HEK293 (cell line): ENCODE data around the gene DYNC1LI1.

Source experiments
- CTCF ChIA-PET: fragments of 350-600 bp; formaldehyde crosslinking; extraction: SDS; loops from one replicate; lab custom pipeline; 2021; ENCODE audit warnings: antibody characterized with exemption; lab: Yijun Ruan, JAX
- POLR2A ChIA-PET: fragments of 300-600 bp; formaldehyde crosslinking; extraction: SDS; loops from one replicate; lab custom pipeline; 2020; ENCODE audit warnings: antibody characterized with exemption, inconsistent platforms; lab: Yijun Ruan, JAX
- H3K27ac ChIP-seq: fragments of 200-500 bp; sonication (Bioruptor generic); 2 replicates; pipeline ENCODE4 v1.5.1; 2014; ENCODE audit warnings: low read depth, low read length, control low read depth, inconsistent platforms; ENCODE audit errors: extremely low read depth
- H3K36me3 ChIP-seq, 2 experiments: fragments of 200-500 bp in 1 of 2; sonication (Bioruptor generic) in 1 of 2; 1 replicate in 1 of 2; 2 replicates in 1 of 2; pipeline ENCODE4 v1.5.1; 2014 to 2017; ENCODE audit warnings: inconsistent platforms in 2 of 2, low read length in 2 of 2; ENCODE audit not compliant: control insufficient read depth in 2 of 2, insufficient read depth in 1 of 2
- H3K4me1 ChIP-seq: fragments of 200-500 bp; sonication (Bioruptor generic); 2 replicates; pipeline ENCODE4 v1.5.1; 2014; ENCODE audit warnings: mild to moderate bottlenecking, low read length, inconsistent platforms; ENCODE audit not compliant: control insufficient read depth, insufficient read depth
- H3K4me3 ChIP-seq: 2 replicates; pipeline ENCODE4 v1.5.1; 2011; ENCODE audit warnings: low read depth, mild to moderate bottlenecking, control low read depth, low read length, moderate library complexity
- H3K9me3 ChIP-seq: fragments of 200-500 bp; sonication (Bioruptor generic); 2 replicates; pipeline ENCODE4 v1.5.1; 2014; ENCODE audit warnings: low read depth, low read length, inconsistent platforms; ENCODE audit not compliant: control insufficient read depth, insufficient read depth
- CTCF ChIP-seq: fragments of 450-650 bp; formaldehyde crosslinking; IDR thresholded peaks from 2 replicates; pipeline ENCODE4 v1.5.1; 2016; ENCODE audit warnings: missing biosample characterization, missing genetic modification characterization
- PATZ1 ChIP-seq: fragments of 450-650 bp; formaldehyde crosslinking; IDR thresholded peaks from 2 replicates; pipeline ENCODE4 v1.5.1; 2016; ENCODE audit warnings: missing biosample characterization, missing genetic modification characterization
- SCRT2 ChIP-seq: fragments of 450-650 bp; formaldehyde crosslinking; IDR thresholded peaks from 2 replicates; pipeline ENCODE4 v1.5.1; 2016; ENCODE audit warnings: missing biosample characterization, missing genetic modification characterization
- TCF7L2 ChIP-seq: IDR thresholded peaks from 2 replicates; pipeline ENCODE4 v1.6.1; 2011; ENCODE audit warnings: low read depth, mild to moderate bottlenecking, inconsistent platforms, low read length, moderate library complexity, borderline replicate concordance
- ZBTB44 ChIP-seq: fragments of 450-650 bp; IDR thresholded peaks from 2 replicates; pipeline ENCODE4 v1.5.1; 2018; ENCODE audit warnings: missing biosample characterization, mild to moderate bottlenecking, missing genetic modification characterization
- ZBTB6 ChIP-seq: fragments of 450-650 bp; formaldehyde crosslinking; IDR thresholded peaks from 2 replicates; pipeline ENCODE4 v1.5.1; 2017; ENCODE audit warnings: missing biosample characterization, missing genetic modification characterization
- ZNF19 ChIP-seq: fragments of 450-650 bp; formaldehyde crosslinking; IDR thresholded peaks from 2 replicates; pipeline ENCODE4; 2016; ENCODE audit warnings: missing biosample characterization, missing genetic modification characterization, low read depth
- ZNF211 ChIP-seq: fragments of 450-650 bp; formaldehyde crosslinking; IDR thresholded peaks from 2 replicates; pipeline ENCODE4 v1.5.1; 2016; ENCODE audit warnings: low read depth, missing biosample characterization, missing genetic modification characterization
- ZNF518A ChIP-seq: fragments of 450-650 bp; formaldehyde crosslinking; conservative IDR thresholded peaks from 2 replicates; pipeline ENCODE4 v1.5.1; 2016; ENCODE audit warnings: low read depth, missing biosample characterization, missing genetic modification characterization
- ZNF596 ChIP-seq: fragments of 450-650 bp; IDR thresholded peaks from 2 replicates; pipeline ENCODE4 v1.5.0; 2018; ENCODE audit warnings: missing biosample characterization, mild to moderate bottlenecking, missing genetic modification characterization, moderate library complexity

DYNC1LI1 gene

DNA sequence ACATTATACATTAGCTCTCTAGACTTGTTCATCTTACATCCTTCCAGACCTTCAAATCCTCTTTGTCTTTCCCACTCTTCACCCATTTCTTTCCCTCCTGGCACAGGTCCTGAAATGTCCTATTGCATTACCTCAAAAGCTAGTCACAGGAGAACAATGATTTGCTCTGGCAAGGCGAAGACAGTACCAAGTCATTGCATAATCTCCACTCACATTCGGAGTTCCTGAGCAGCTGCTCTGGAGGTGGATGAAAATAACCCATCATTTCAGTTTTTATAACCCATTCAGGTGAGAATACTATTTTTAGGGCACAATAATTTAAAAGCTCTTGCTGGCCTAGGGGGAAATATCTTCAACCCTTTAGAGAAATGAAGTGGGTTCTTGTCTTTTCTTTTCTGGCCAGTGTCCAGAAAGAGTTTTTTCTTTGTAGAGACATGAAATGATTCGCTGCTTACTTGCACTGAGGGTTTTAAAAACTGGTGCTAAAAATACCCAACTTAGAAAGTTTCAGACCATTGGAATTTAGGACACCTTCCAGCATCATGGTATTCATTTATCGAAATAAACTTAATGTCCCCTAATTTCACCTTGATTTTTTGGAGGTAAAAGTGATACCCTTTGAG, 23.4 kb upstream of the DYNC1LI1 start (continued):
- TF ChIP-seq ZBTB6 (no peak), CTCF (tag by site-specific recombination) (no peak), ZNF19 (tag by site-specific recombination) (no peak)

- no peak for TF ChIP-seq ZNF211 (tag by site-specific recombination)
- TF ChIP-seq ZNF596, result no peak
- no peak for TF ChIP-seq TCF7L2
- no peak for TF ChIP-seq ZBTB44 (tag by site-specific recombination)
- TF ChIP-seq PATZ1 (tag by site-specific recombination), result no peak
- no peak for TF ChIP-seq SCRT2
- TF ChIP-seq ZNF518A (tag by site-specific recombination), result no peak
- TF ChIP-seq CTCF (tag by site-specific recombination), result no peak
- CTCF ChIA-PET, result interaction anchor here (0.6 kb wide), 1 partner anchor 82 kb away, joined by 3 read pairs; no protein-coding TSS in a partner anchor
Observed at GRCh38 chr3:32592696-32593353, 22.2 kb upstream of the DYNC1LI1 start.

More at GRCh38 chr3:32592696-32593353, 22.2 kb upstream of the DYNC1LI1 start:
- Histone ChIP-seq H3K36me3 (no peaks in the 10 kb centered on the region), H3K4me1 (no peaks in the 10 kb centered on the region), H3K4me3 (no peak overlapping the region), H3K9me3 (no peaks in the 10 kb centered on the region), H3K27ac (no peak overlapping the region)
- POLR2A ChIA-PET, result no interaction called here
